H9 (cell line): ENCODE data around the gene CYB5R3. TPM values are rescaled to one million over a fixed set of nuclear protein-coding genes. Genes with fewer than 3 reads are reported as not detected.
A peak's percentile ranks its signal among the peaks of the same experiment; 100 is the strongest.

Experiments used
- DNase-seq: peaks from one replicate; pipeline ENCODE4 v3.0.0-alpha.2; 2017
- H2AFZ ChIP-seq: one replicate; pipeline ENCODE4 v1.6.1; 2013; ENCODE audit warnings: mild to moderate bottlenecking, low read length, control low read depth, moderate library complexity
- H2AK5ac ChIP-seq: 2 replicates; pipeline ENCODE4 v1.6.1; 2013; ENCODE audit warnings: low read length, control low read depth, mixed read lengths; ENCODE audit not compliant: insufficient read length
- H2BK120ac ChIP-seq: one replicate; pipeline ENCODE4 v1.6.1; 2013; ENCODE audit warnings: low read depth, mild to moderate bottlenecking, low read length, control low read depth, inconsistent platforms; ENCODE audit not compliant: poor library complexity, severe bottlenecking
- H2BK12ac ChIP-seq: 2 replicates; pipeline ENCODE4 v1.6.1; 2013; ENCODE audit warnings: low read length, control low read depth, mixed read lengths, low read depth; ENCODE audit not compliant: insufficient read length
- H2BK15ac ChIP-seq: 2 replicates; pipeline ENCODE4 v1.6.1; 2013; ENCODE audit warnings: low read depth, low read length, control low read depth
- H2BK20ac ChIP-seq: one replicate; pipeline ENCODE4 v1.6.1; 2013; ENCODE audit warnings: low read depth, mild to moderate bottlenecking, low read length, control low read depth, inconsistent platforms; ENCODE audit not compliant: poor library complexity, severe bottlenecking
- H2BK5ac ChIP-seq: 2 replicates; pipeline ENCODE4 v1.6.1; 2013; ENCODE audit warnings: low read length, control low read depth, mixed read lengths; ENCODE audit not compliant: insufficient read length
- H3K14ac ChIP-seq: 2 replicates; pipeline ENCODE4 v1.6.1; 2013; ENCODE audit warnings: low read length, control low read depth; ENCODE audit not compliant: insufficient read depth
- H3K18ac ChIP-seq: 2 replicates; pipeline ENCODE4 v1.6.1; 2013; ENCODE audit warnings: low read depth, mild to moderate bottlenecking, mixed read lengths, low read length, control low read depth; ENCODE audit not compliant: insufficient read length
- H3K23ac ChIP-seq: 2 replicates; pipeline ENCODE4 v1.6.1; 2013; ENCODE audit warnings: low read length, control low read depth, mixed read lengths, low read depth; ENCODE audit not compliant: insufficient read length
- H3K23me2 ChIP-seq: 2 replicates; pipeline ENCODE4 v1.6.1; 2013; ENCODE audit warnings: low read depth, mild to moderate bottlenecking, mixed read lengths, low read length, control low read depth; ENCODE audit not compliant: insufficient read length, poor library complexity, severe bottlenecking
- H3K27ac ChIP-seq: 2 replicates; pipeline ENCODE4 v1.5.1; 2013; ENCODE audit warnings: low read length, control low read depth, mixed read lengths, low read depth; ENCODE audit not compliant: insufficient read length
- H3K27me3 ChIP-seq: 2 replicates; pipeline ENCODE4 v1.6.1; 2013; ENCODE audit warnings: low read length, control low read depth, inconsistent platforms; ENCODE audit not compliant: insufficient read depth
- H3K4ac ChIP-seq: 2 replicates; pipeline ENCODE4 v1.6.1; 2013; ENCODE audit warnings: low read depth, mild to moderate bottlenecking, control low read depth, inconsistent platforms, low read length, moderate library complexity
- H3K4me1 ChIP-seq: 2 replicates; pipeline ENCODE4 v1.6.1; 2013; ENCODE audit warnings: low read length, control low read depth, inconsistent platforms; ENCODE audit not compliant: insufficient read depth
- H3K4me2 ChIP-seq: 2 replicates; pipeline ENCODE4 v1.6.1; 2013; ENCODE audit warnings: low read length, control low read depth, mixed read lengths; ENCODE audit not compliant: insufficient read length, insufficient read depth
- H3K56ac ChIP-seq: 2 replicates; pipeline ENCODE4 v1.6.1; 2013; ENCODE audit warnings: low read depth, mild to moderate bottlenecking, mixed read lengths, low read length, control low read depth; ENCODE audit not compliant: insufficient read length
- H3K79me1 ChIP-seq: 2 replicates; pipeline ENCODE4 v1.6.1; 2013; ENCODE audit warnings: low read depth, mild to moderate bottlenecking, moderate library complexity, low read length, control low read depth, inconsistent platforms; ENCODE audit not compliant: insufficient read depth, poor library complexity, severe bottlenecking
- H3K79me2 ChIP-seq: 2 replicates; pipeline ENCODE4 v1.6.1; 2013; ENCODE audit warnings: low read length, control low read depth, inconsistent platforms; ENCODE audit not compliant: insufficient read depth
- H3K9ac ChIP-seq: 2 replicates; pipeline ENCODE4 v1.6.1; 2013; ENCODE audit warnings: low read length, control low read depth, mixed read lengths; ENCODE audit not compliant: insufficient read length; ENCODE audit errors: extremely low read depth
- H3K9me3 ChIP-seq: one replicate; pipeline ENCODE4 v1.6.1; 2013; ENCODE audit warnings: low read depth, low read length, inconsistent platforms; ENCODE audit not compliant: control insufficient read depth
- H3T11ph ChIP-seq: one replicate; pipeline ENCODE4 v1.6.1; 2013; ENCODE audit warnings: mild to moderate bottlenecking, low read length, control low read depth, inconsistent platforms
- H4K20me1 ChIP-seq: one replicate; pipeline ENCODE4 v1.6.1; 2013; ENCODE audit not compliant: control insufficient read depth, insufficient read length, insufficient read depth
- H4K5ac ChIP-seq: 2 replicates; pipeline ENCODE4 v1.6.1; 2013; ENCODE audit warnings: low read depth, mild to moderate bottlenecking, mixed read lengths, low read length, control low read depth; ENCODE audit not compliant: insufficient read length
- H4K8ac ChIP-seq: replicated peaks from 2 replicates; pipeline ENCODE4 v1.6.1; 2013; ENCODE audit warnings: low read length, control low read depth, mixed read lengths, low read depth; ENCODE audit not compliant: insufficient read length
- H4K91ac ChIP-seq: 2 replicates; pipeline ENCODE4 v1.6.1; 2013; ENCODE audit warnings: low read depth, mild to moderate bottlenecking, moderate library complexity, mixed read lengths, low read length, control low read depth; ENCODE audit not compliant: insufficient read length
- H3K27ac Mint-ChIP-seq, 3 experiments: 2 replicates in 2 of 3; 3 replicates in 1 of 3; pipeline ENCODE4 v1.8.0; 2020 to 2021; ENCODE audit warnings: mixed read lengths in 3 of 3, mild to moderate bottlenecking in 1 of 3, moderate library complexity in 1 of 3
- H3K27me3 Mint-ChIP-seq: 2 replicates; pipeline ENCODE4 v1.8.0; 2021; ENCODE audit warnings: low read depth, mild to moderate bottlenecking, moderate library complexity, mixed read lengths
- H3K36me3 Mint-ChIP-seq, 3 experiments: 2 replicates in 2 of 3; 3 replicates in 1 of 3; pipeline ENCODE4 v1.8.0; 2020 to 2021; ENCODE audit warnings: low read depth in 3 of 3, mixed read lengths in 3 of 3; ENCODE audit not compliant: insufficient read depth in 1 of 3
- H3K4me1 Mint-ChIP-seq, 2 experiments: 2 replicates each; pipeline ENCODE4 v1.8.0; 2020; ENCODE audit warnings: mixed read lengths in 2 of 2
- H3K4me3 Mint-ChIP-seq, 2 experiments: 2 replicates in 1 of 2; 3 replicates in 1 of 2; pipeline ENCODE4 v1.8.0; 2020 to 2021; ENCODE audit warnings: mild to moderate bottlenecking in 2 of 2, mixed read lengths in 2 of 2, moderate library complexity in 1 of 2
- H3K9me3 Mint-ChIP-seq, 2 experiments: 2 replicates in 1 of 2; 3 replicates in 1 of 2; pipeline ENCODE4 v1.8.0; 2020; ENCODE audit warnings: mild to moderate bottlenecking in 2 of 2, mixed read lengths in 2 of 2, moderate library complexity in 1 of 2
- WGBS: extraction: QIAGEN DNeasy Blood & Tissue Kit; methylation state at CpG from one replicate; pipeline ENCODE4 v1.1.7; 2013; ENCODE audit warnings: missing lambda C conversion rate, low lambda C conversion rate, mixed read lengths; ENCODE audit not compliant: insufficient read length; ENCODE audit errors: extremely low coverage; 5-methylcytosine and 5-hydroxymethylcytosine counted together
- total RNA-seq: library from RNA; stranded (reverse); gene quantifications from 2 replicates; pipeline ENCODE4 v1.2.1, GENCODE V29; 2021
- TF ChIP-seq, protein P1 (sequence below): fragments of 200-600 bp; sonication (generic); conservative IDR thresholded peaks from 3 replicates; pipeline ENCODE4 v1.8.0; 2021; ENCODE audit warnings: antibody characterized with exemption, mild to moderate bottlenecking

Gene CYB5R3
- total RNA-seq, 1 experiment from 2014 or later = 97.4 TPM

DNA sequence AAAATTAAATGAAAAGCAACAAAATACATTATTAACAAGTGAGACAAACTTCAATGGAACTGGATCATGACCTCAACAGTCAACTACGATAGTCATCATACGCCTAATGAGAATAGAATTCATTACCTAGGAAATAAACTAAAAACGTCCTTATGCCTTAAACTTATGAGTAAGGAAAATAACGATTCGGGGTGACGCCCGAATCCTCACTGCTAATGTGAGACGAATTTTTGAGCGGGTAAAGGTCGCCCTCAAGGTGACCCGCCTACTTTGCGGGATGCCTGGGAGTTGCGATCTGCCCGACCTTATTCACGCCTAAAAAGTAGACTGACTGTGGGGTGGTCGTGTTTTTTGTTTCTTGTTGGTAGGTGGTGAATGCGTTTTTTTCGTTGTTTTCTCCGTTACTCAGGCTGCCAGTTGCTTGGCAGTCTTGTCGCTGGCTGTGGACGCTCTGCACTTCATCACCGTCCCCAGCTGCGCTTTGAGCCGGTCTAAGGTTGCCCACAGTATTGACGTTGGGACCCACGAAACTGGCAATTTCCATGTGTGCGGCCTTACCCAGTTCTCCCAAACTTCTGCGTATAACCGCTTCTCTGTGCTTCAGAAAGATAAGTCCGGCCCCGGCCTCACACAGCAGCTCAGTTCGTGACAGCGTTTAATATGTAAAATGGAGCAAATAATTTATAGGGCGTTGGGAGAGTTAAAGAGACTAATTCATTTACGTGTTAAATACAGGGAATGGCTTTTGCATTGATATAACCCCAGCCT is 33.9 kb downstream of the CYB5R3 start:
- Mint-ChIP-seq H3K9me3 (no peaks in the 10 kb centered on the region; a peak in 1 of 5 replicates), H3K27ac (peak overlapping the region; percentile 100), H3K27me3 (peaks cover 2% of the 10 kb centered on the region), H3K4me1 (peaks cover 40 to 42% of the 10 kb centered on the region in 2 experiments), H3K4me3 (peak overlapping the region; percentile 93 to 94), H3K36me3 (peaks cover 11 to 34% (median 28%) of the 10 kb centered on the region in 3 experiments; a peak in 6 of 7 replicates)
- H2AK5ac ChIP-seq = no peak overlapping the region
- no peak overlapping the region for H2BK12ac ChIP-seq
- peak overlapping the region; percentile 88 for H2BK5ac ChIP-seq
- no peak overlapping the region for H2BK120ac ChIP-seq
- H3K4me2 ChIP-seq = peak overlapping the region; percentile 42
- H3K56ac ChIP-seq = no peak overlapping the region
- H3K4ac ChIP-seq = no peak overlapping the region
- H3K18ac ChIP-seq = peak overlapping the region; percentile 2
- H4K8ac ChIP-seq = no peak overlapping the region
- H2BK20ac ChIP-seq = no peak overlapping the region
- H3K79me2 ChIP-seq = peaks cover 31% of the 10 kb centered on the region
- no CpG with 5 or more reads among the region's 35 CpGs for WGBS
- H3K27ac ChIP-seq = peak overlapping the region; percentile 75
- DNase-seq = peak; percentile 97
- no peak overlapping the region for H3K23ac ChIP-seq
- peak overlapping the region; percentile 41 for H3T11ph ChIP-seq
- H4K5ac ChIP-seq = no peak overlapping the region
- peaks cover 5% of the 10 kb centered on the region for H3K23me2 ChIP-seq
- no peak overlapping the region for H4K91ac ChIP-seq
- H3K14ac ChIP-seq = no peak overlapping the region
- no peaks in the 10 kb centered on the region for H3K9me3 ChIP-seq
- TF ChIP-seq, protein P1, sequence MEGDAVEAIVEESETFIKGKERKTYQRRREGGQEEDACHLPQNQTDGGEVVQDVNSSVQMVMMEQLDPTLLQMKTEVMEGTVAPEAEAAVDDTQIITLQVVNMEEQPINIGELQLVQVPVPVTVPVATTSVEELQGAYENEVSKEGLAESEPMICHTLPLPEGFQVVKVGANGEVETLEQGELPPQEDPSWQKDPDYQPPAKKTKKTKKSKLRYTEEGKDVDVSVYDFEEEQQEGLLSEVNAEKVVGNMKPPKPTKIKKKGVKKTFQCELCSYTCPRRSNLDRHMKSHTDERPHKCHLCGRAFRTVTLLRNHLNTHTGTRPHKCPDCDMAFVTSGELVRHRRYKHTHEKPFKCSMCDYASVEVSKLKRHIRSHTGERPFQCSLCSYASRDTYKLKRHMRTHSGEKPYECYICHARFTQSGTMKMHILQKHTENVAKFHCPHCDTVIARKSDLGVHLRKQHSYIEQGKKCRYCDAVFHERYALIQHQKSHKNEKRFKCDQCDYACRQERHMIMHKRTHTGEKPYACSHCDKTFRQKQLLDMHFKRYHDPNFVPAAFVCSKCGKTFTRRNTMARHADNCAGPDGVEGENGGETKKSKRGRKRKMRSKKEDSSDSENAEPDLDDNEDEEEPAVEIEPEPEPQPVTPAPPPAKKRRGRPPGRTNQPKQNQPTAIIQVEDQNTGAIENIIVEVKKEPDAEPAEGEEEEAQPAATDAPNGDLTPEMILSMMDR = no peak
- no peaks in the 10 kb centered on the region for H4K20me1 ChIP-seq
- no peak overlapping the region for H2BK15ac ChIP-seq
- no peak overlapping the region for H2AFZ ChIP-seq
- peak overlapping the region; percentile 84 for H3K9ac ChIP-seq
- peaks cover 3% of the 10 kb centered on the region; the same call in 1 of the 2 replicates for H3K4me1 ChIP-seq
- H3K27me3 ChIP-seq = no peaks in the 10 kb centered on the region
- H3K79me1 ChIP-seq = peaks cover 12% of the 10 kb centered on the region
